WTC11 (cell line): ENCODE results near the gene TNFRSF4. TPM values are rescaled to one million over a fixed set of nuclear protein-coding genes. Genes with fewer than 3 reads are reported as not detected.

ENCODE experiments used
- ATAC-seq: fragments of 200-7000 bp; cut with Tn5 transposase; 2 replicates; pipeline ENCODE4 v1.10.0; 2021; ENCODE audit warnings: mild to moderate bottlenecking, moderate library complexity
- CTCF ChIA-PET: fragments of 300-600 bp; sonication (Branson Sonifier 250); formaldehyde crosslinking; loops from one replicate; lab custom pipeline; 2021; ENCODE audit warnings: antibody characterized with exemption; lab: Charles Lee
- POLR2A ChIA-PET: fragments of 350-600 bp; sonication (Branson Sonifier 250); formaldehyde crosslinking; loops from one replicate; lab custom pipeline; 2021; ENCODE audit warnings: antibody characterized with exemption; lab: Charles Lee
- DNase-seq: peaks from one replicate; pipeline ENCODE4 v3.0.0; 2021; ENCODE audit warnings: low spot score
- H3K27ac Mint-ChIP-seq: 2 replicates; pipeline ENCODE4 v1.8.0; 2021; ENCODE audit warnings: mixed read lengths
- H3K27me3 Mint-ChIP-seq: 2 replicates; pipeline ENCODE4 v1.8.0; 2021; ENCODE audit warnings: low read depth, mild to moderate bottlenecking, moderate library complexity, mixed read lengths
- H3K36me3 Mint-ChIP-seq: 2 replicates; pipeline ENCODE4 v1.8.0; 2021; ENCODE audit warnings: mixed read lengths
- H3K4me1 Mint-ChIP-seq: 2 replicates; pipeline ENCODE4 v1.8.0; 2022; ENCODE audit warnings: mixed read lengths
- H3K4me3 Mint-ChIP-seq: 2 replicates; pipeline ENCODE4 v1.8.0; 2021; ENCODE audit warnings: mild to moderate bottlenecking, moderate library complexity, mixed read lengths
- H3K9me3 Mint-ChIP-seq: 2 replicates; pipeline ENCODE4 v1.8.0; 2021; ENCODE audit warnings: mixed read lengths
- ATF1 ChIP-seq: sonication (generic); formaldehyde crosslinking; IDR thresholded peaks from 2 replicates; pipeline ENCODE4 v1.8.1; 2023; ENCODE audit warnings: mild to moderate bottlenecking, moderate library complexity, missing genetic modification reagents
- ATF3 ChIP-seq: sonication (generic); formaldehyde crosslinking; conservative IDR thresholded peaks from 2 replicates; pipeline ENCODE4 v1.8.1; 2022; ENCODE audit warnings: mild to moderate bottlenecking, missing genetic modification reagents
- E2F5 ChIP-seq: sonication (generic); formaldehyde crosslinking; IDR thresholded peaks from 2 replicates; pipeline ENCODE4 v1.8.1; 2022; ENCODE audit warnings: mild to moderate bottlenecking, moderate library complexity, missing genetic modification reagents
- FOXK1 ChIP-seq: sonication (generic); formaldehyde crosslinking; IDR thresholded peaks from 2 replicates; pipeline ENCODE4 v1.8.0; 2022; ENCODE audit warnings: mild to moderate bottlenecking, moderate library complexity, missing genetic modification reagents
- HMGA2 ChIP-seq: fragments of 250-450 bp; sonication (Bioruptor Pico); IDR thresholded peaks from 2 replicates; pipeline ENCODE4 v1.4.0; 2021; ENCODE audit warnings: mild to moderate bottlenecking, moderate library complexity
- JAZF1 ChIP-seq: fragments of 250-450 bp; sonication (Bioruptor Pico); IDR thresholded peaks from 2 replicates; pipeline ENCODE4 v1.9.0; 2021; ENCODE audit warnings: moderate library complexity, mild to moderate bottlenecking, inconsistent platforms
- SMAD4 ChIP-seq: sonication (generic); formaldehyde crosslinking; IDR thresholded peaks from 2 replicates; pipeline ENCODE4 v1.8.0; 2022; ENCODE audit warnings: mild to moderate bottlenecking, missing genetic modification reagents
- STAT6 ChIP-seq: sonication (generic); formaldehyde crosslinking; conservative IDR thresholded peaks from 2 replicates; pipeline ENCODE4 v1.8.1; 2023; ENCODE audit warnings: mild to moderate bottlenecking, low read depth, missing genetic modification reagents, moderate library complexity
- TCF7 ChIP-seq: sonication (generic); formaldehyde crosslinking; IDR thresholded peaks from 2 replicates; pipeline ENCODE4 v1.8.0; 2022; ENCODE audit warnings: mild to moderate bottlenecking, low read depth, missing genetic modification reagents, moderate library complexity
- TEAD4 ChIP-seq: sonication (generic); formaldehyde crosslinking; IDR thresholded peaks from 2 replicates; pipeline ENCODE4 v1.8.0; 2022; ENCODE audit warnings: mild to moderate bottlenecking, missing genetic modification reagents
- ZBTB21 ChIP-seq: sonication (generic); formaldehyde crosslinking; IDR thresholded peaks from 2 replicates; pipeline ENCODE4 v1.8.1; 2023; ENCODE audit warnings: mild to moderate bottlenecking, missing genetic modification reagents, borderline replicate concordance
- ZNF281 ChIP-seq: sonication (generic); formaldehyde crosslinking; IDR thresholded peaks from 2 replicates; pipeline ENCODE4 v1.8.0; 2023; ENCODE audit warnings: mild to moderate bottlenecking, missing genetic modification reagents
- ZNF396 ChIP-seq: fragments of 250-450 bp; sonication (Bioruptor Pico); IDR thresholded peaks from 2 replicates; pipeline ENCODE4 v1.8.0; 2021; ENCODE audit warnings: mild to moderate bottlenecking, moderate library complexity, borderline replicate concordance
- ZNF425 ChIP-seq: fragments of 250-450 bp; sonication (Bioruptor Pico); conservative IDR thresholded peaks from 2 replicates; pipeline ENCODE4 v1.9.0; 2021; ENCODE audit warnings: mild to moderate bottlenecking
- total RNA-seq: library from RNA; stranded (reverse); gene quantifications from 3 replicates; pipeline ENCODE4 v1.2.3, GENCODE V29; 2021
- TF ChIP-seq, protein P1 (sequence below): sonication (generic); formaldehyde crosslinking; IDR thresholded peaks from 2 replicates; pipeline ENCODE4 v1.8.1; 2023; ENCODE audit warnings: mild to moderate bottlenecking, missing genetic modification reagents, moderate library complexity
- TF ChIP-seq, protein P2 (sequence below): sonication (generic); formaldehyde crosslinking; IDR thresholded peaks from 2 replicates; pipeline ENCODE4 v1.8.1; 2022; ENCODE audit warnings: low read depth, missing genetic modification reagents, borderline replicate concordance

Gene TNFRSF4
- total RNA-seq, 1 experiment from 2014 or later = 0.33 TPM

DNA sequence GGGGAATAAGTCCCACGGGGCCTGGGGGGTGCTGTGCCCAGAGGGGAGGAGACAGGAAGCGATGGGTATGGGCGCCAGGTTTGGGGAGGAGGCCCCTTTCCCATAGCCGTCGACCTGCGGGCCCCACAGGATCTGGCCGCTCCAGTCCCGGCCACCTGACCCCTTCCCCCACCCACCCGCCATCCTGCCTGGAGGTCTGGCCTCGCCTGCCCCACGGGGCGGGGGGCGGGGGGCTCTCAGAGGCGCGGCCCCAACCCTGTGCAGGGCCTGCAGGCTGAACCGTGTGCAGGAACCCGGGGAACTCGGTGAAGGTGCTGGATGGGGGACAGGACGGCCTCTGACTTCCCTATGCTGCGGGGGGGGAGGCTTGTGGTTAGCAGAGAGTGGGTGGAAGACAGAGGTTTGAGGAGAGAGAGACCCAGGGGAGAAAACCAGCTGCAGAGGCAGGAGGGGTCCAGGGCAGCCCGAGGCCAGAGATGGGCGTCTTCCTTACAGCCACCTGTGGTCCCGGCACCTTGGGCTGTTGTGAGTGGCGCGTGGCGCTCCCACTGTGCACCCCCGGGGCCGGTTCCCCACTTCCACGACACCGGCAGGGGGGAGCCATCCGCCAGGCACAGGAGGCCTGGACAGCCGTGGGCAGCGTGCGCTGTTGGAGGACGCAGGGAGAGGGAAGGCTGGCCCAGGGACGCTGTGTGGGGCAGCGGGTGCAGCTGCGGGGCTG lies 5.1 kb downstream of the TNFRSF4 start (continued):
- TF ChIP-seq ZNF281 (CRISPR knock-in tag) (no peak), FOXK1 (no peak), E2F5 (CRISPR knock-in tag) (no peak), ZBTB21 (CRISPR knock-in tag) (no peak), ZNF396 (CRISPR knock-in tag) (no peak), ATF3 (no peak), STAT6 (no peak), HMGA2 (CRISPR knock-in tag) (no peak)
- TF ChIP-seq, protein P1, sequence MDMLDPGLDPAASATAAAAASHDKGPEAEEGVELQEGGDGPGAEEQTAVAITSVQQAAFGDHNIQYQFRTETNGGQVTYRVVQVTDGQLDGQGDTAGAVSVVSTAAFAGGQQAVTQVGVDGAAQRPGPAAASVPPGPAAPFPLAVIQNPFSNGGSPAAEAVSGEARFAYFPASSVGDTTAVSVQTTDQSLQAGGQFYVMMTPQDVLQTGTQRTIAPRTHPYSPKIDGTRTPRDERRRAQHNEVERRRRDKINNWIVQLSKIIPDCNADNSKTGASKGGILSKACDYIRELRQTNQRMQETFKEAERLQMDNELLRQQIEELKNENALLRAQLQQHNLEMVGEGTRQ (CRISPR knock-in tag) = no peak

DNA sequence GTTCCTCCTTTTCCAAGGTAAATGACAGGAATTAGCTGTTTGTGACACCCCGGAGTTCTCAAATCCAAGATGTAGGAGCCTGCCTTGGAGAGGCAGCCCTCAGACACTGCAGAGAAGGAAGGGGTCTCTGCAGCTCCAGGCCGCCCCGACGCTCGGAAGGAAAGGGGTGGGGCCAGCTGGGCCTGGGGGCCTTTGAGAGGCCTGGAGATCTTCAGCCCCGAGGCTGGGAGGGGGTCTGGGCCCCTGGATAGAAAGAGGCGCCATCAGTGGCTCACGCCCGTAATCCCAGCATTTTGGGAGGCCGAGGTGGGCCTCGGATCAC lies 6.4 kb downstream of the TNFRSF4 start:
- Mint-ChIP-seq H3K36me3 (no peaks in the 10 kb centered on the region), H3K9me3 (no peaks in the 10 kb centered on the region), H3K27me3 (peaks cover 4% of the 10 kb centered on the region), H3K4me1 (no peaks in the 10 kb centered on the region), H3K4me3 (no peak overlapping the region), H3K27ac (no peak overlapping the region)
- ATAC-seq (no peak), DNase-seq (no peak)
- TF ChIP-seq SMAD4 (CRISPR knock-in tag) (no peak), ZNF281 (CRISPR knock-in tag) (no peak), JAZF1 (no peak), ZNF425 (no peak), ATF1 (no peak), TCF7 (no peak), TEAD4 (CRISPR knock-in tag) (no peak)
- TF ChIP-seq, protein P1 (CRISPR knock-in tag) = no peak
- TF ChIP-seq, protein P2, sequence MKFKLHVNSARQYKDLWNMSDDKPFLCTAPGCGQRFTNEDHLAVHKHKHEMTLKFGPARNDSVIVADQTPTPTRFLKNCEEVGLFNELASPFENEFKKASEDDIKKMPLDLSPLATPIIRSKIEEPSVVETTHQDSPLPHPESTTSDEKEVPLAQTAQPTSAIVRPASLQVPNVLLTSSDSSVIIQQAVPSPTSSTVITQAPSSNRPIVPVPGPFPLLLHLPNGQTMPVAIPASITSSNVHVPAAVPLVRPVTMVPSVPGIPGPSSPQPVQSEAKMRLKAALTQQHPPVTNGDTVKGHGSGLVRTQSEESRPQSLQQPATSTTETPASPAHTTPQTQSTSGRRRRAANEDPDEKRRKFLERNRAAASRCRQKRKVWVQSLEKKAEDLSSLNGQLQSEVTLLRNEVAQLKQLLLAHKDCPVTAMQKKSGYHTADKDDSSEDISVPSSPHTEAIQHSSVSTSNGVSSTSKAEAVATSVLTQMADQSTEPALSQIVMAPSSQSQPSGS (CRISPR knock-in tag) = no peak
- CTCF ChIA-PET = interaction anchor here (0.6 to 3.1 kb wide), 6 partner anchors 21 to 91 kb away, joined by 3 to 17 read pairs (median 6); partner anchors contain the start of genes C1orf159, TTLL10 and UBE2J2
- POLR2A ChIA-PET = interaction anchor here (1.0 kb wide), 1 partner anchor 34 kb away, joined by 3 read pairs; the partner anchor contains the start of gene TTLL10
